GM23338 (cell line): ENCODE results near the gene MAST4. TPM values are rescaled to one million over a fixed set of nuclear protein-coding genes. Genes with fewer than 3 reads are reported as not detected.

Experiments
- ATAC-seq: fragments of 200-7000 bp; cut with Tn5 transposase; 3 replicates; pipeline ENCODE4 v1.9.1; 2020
- DNase-seq: peaks from one replicate; pipeline ENCODE4 v3.0.0-alpha.2; 2015; ENCODE audit warnings: low spot score
- H2AFZ ChIP-seq: fragments of 200-600 bp; sonication (generic); 2 replicates; pipeline ENCODE4 v1.8.0; 2016; ENCODE audit warnings: antibody characterized with exemption, mild to moderate bottlenecking, moderate library complexity
- H3F3A ChIP-seq: fragments of 200-600 bp; sonication (generic); replicated peaks from 2 replicates; pipeline ENCODE4 v1.8.0; 2017; ENCODE audit warnings: antibody characterized with exemption, mixed run types, low read depth
- H3K27ac ChIP-seq: fragments of 200-600 bp; sonication (generic); 2 replicates; pipeline ENCODE4 v1.6.1; 2016; ENCODE audit warnings: low read depth
- H3K27me3 ChIP-seq: fragments of 200-600 bp; sonication (generic); 2 replicates; pipeline ENCODE4 v1.8.0; 2016; ENCODE audit warnings: mild to moderate bottlenecking, mixed run types, moderate library complexity; ENCODE audit not compliant: insufficient read depth
- H3K36me3 ChIP-seq: fragments of 200-600 bp; sonication (generic); 2 replicates; pipeline ENCODE4 v1.8.0; 2016; ENCODE audit warnings: mild to moderate bottlenecking; ENCODE audit not compliant: insufficient read depth
- H3K4me1 ChIP-seq: fragments of 200-600 bp; sonication (generic); 2 replicates; pipeline ENCODE4 v1.8.0; 2016; ENCODE audit warnings: mild to moderate bottlenecking, moderate library complexity; ENCODE audit not compliant: insufficient read depth
- H3K4me2 ChIP-seq: fragments of 200-600 bp; sonication (generic); 2 replicates; pipeline ENCODE4 v1.7.1; 2017; ENCODE audit warnings: mixed run types
- H3K4me3 ChIP-seq: fragments of 200-600 bp; sonication (generic); 2 replicates; pipeline ENCODE4 v1.6.1; 2016; ENCODE audit warnings: mixed run types
- H3K79me2 ChIP-seq: fragments of 200-600 bp; sonication (generic); replicated peaks from 2 replicates; pipeline ENCODE4 v1.8.0; 2017; ENCODE audit warnings: mild to moderate bottlenecking; ENCODE audit not compliant: insufficient read depth
- H3K9me2 ChIP-seq: fragments of 200-600 bp; sonication (generic); 2 replicates; pipeline ENCODE4 v1.8.0; 2017; ENCODE audit not compliant: insufficient read depth
- H4K20me1 ChIP-seq: fragments of 200-600 bp; sonication (generic); replicated peaks from 2 replicates; pipeline ENCODE4 v1.8.0; 2017; ENCODE audit warnings: mild to moderate bottlenecking; ENCODE audit not compliant: insufficient read depth
- H3K27ac Mint-ChIP-seq: 2 replicates; pipeline ENCODE4 v1.8.0; 2020; ENCODE audit warnings: inconsistent platforms, mild to moderate bottlenecking, moderate library complexity, mixed read lengths
- H3K27me3 Mint-ChIP-seq: 3 replicates; pipeline ENCODE4 v1.8.0; 2022; ENCODE audit warnings: low read depth, mild to moderate bottlenecking, moderate library complexity, mixed read lengths, inconsistent platforms; ENCODE audit not compliant: insufficient read depth, poor library complexity
- H3K36me3 Mint-ChIP-seq: 3 replicates; pipeline ENCODE4 v1.8.0; 2021; ENCODE audit warnings: low read depth, mild to moderate bottlenecking, inconsistent platforms, moderate library complexity, mixed read lengths
- H3K4me1 Mint-ChIP-seq: 3 replicates; pipeline ENCODE4 v1.8.0; 2020; ENCODE audit warnings: mild to moderate bottlenecking, inconsistent platforms, mixed read lengths
- H3K4me3 Mint-ChIP-seq: 3 replicates; pipeline ENCODE4 v1.8.0; 2021; ENCODE audit warnings: moderate library complexity, mild to moderate bottlenecking, inconsistent platforms, mixed read lengths
- H3K9me3 Mint-ChIP-seq: 3 replicates; pipeline ENCODE4 v1.8.0; 2020; ENCODE audit warnings: moderate library complexity, mild to moderate bottlenecking, inconsistent platforms, mixed read lengths
- EZH2 ChIP-seq: fragments of 200-600 bp; sonication (generic); IDR thresholded peaks from one replicate; pipeline ENCODE4 v1.8.0; 2017; ENCODE audit warnings: antibody characterized with exemption, mild to moderate bottlenecking, low read depth; ENCODE audit not compliant: unreplicated experiment
- EZH2phosphoT487 ChIP-seq: fragments of 200-600 bp; sonication (generic); IDR thresholded peaks from one replicate; pipeline ENCODE4 v1.8.1; 2018; ENCODE audit warnings: antibody characterized with exemption; ENCODE audit not compliant: unreplicated experiment
- JUNB ChIP-seq: IDR thresholded peaks from one replicate; pipeline ENCODE4 v1.6.1; 2016; ENCODE audit warnings: antibody characterized with exemption; ENCODE audit not compliant: unreplicated experiment
- STAT1 ChIP-seq: IDR thresholded peaks from one replicate; pipeline ENCODE4 v1.6.1; 2016; ENCODE audit warnings: antibody characterized with exemption; ENCODE audit not compliant: unreplicated experiment
- polyA plus RNA-seq: library from polyadenylated mRNA; unstranded; fragments of >200 nt; fragmentation: Nextera tagmentation; extraction: Ambion mirVana; gene quantifications from 2 replicates; pipeline ENCODE4 v1.2.1, GENCODE V29; 2016
- total RNA-seq: library from RNA; depleted of rRNA; stranded (reverse); fragments of >200 nt; shearing (Covaris generic); gene quantifications from 2 replicates; pipeline ENCODE4 v1.2.3, GENCODE V29; 2014
- TF ChIP-seq, protein P1 (sequence below), 2 experiments: fragments of 200-600 bp in 1 of 2; sonication (generic) in 1 of 2; conservative IDR thresholded peaks; 2 replicates each; pipeline versions ENCODE4 v1.5.1 to v1.6.1; 2016 to 2017; ENCODE audit warnings: antibody characterized with exemption in 2 of 2, low read depth in 2 of 2, mild to moderate bottlenecking in 2 of 2, moderate library complexity in 1 of 2
- TF ChIP-seq, protein P2 (sequence below): fragments of 250-450 bp; sonication (Bioruptor Pico); IDR thresholded peaks from 2 replicates; pipeline ENCODE4 v1.5.0; 2020; ENCODE audit warnings: mild to moderate bottlenecking, moderate library complexity

The MAST4 gene
- total and polyA plus RNA-seq, 2 experiments from 2014 or later, result 3.6 to 8.5 TPM

DNA sequence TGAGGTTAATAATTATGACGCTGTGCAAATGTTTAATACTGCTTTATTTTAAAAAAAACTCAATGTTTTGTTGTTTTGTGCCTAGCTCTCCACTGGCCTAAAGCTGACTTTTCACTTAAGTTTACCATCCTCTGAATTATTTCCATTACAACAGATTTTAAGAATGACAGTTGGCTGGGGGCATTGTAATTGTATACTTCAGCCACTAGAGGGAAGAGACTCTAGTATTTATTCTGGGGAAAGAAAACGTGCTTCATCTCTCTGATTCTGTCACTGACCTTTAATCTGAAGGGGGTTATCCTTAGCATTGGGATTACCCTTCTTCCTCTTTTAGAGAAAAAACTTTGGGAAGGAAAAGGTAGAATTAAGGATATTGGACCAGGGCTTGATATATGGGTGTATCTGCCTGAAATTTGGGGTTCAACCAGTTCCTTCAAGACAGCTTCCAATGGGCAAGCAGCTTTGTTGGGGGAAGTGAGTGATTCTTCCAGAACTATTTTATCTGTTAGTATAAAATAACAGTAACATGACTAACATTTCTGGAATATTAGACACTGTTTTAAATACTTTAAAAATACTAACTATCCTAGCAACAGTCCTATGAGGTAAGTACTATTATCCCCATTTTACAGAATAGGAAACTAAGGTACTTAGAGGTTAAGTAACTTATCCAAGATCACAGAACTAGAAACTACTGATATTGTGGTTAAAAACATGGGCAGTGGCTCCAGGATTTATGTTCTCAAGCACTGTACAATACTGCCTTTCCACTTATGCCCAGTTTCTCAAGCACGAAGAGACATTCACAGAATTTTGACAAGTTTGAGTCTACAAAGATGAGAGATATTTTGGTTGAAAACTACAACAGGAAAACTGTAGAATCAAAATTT is 392.0 kb downstream of the MAST4 start:
- Mint-ChIP-seq H3K36me3 (no peaks in the 10 kb centered on the region), H3K9me3 (no peaks in the 10 kb centered on the region), H3K27me3 (no peaks in the 10 kb centered on the region), H3K27ac (no peak overlapping the region), H3K4me3 (no peak overlapping the region), H3K4me1 (peaks cover 35% of the 10 kb centered on the region)
- Histone ChIP-seq H3K79me2 (no peaks in the 10 kb centered on the region), H2AFZ (no peak overlapping the region), H3K9me2 (no peaks in the 10 kb centered on the region), H3K4me2 (no peak overlapping the region), H3K36me3 (no peaks in the 10 kb centered on the region), H4K20me1 (no peaks in the 10 kb centered on the region), H3K4me3 (no peak overlapping the region), H3K27ac (no peak overlapping the region), H3F3A (no peaks in the 10 kb centered on the region), H3K4me1 (peaks cover 9% of the 10 kb centered on the region; the same call in 1 of the 2 replicates), H3K27me3 (no peaks in the 10 kb centered on the region)
- ATAC-seq, result peak; percentile 50; the same call in 2 of the 3 replicates
- TF ChIP-seq, protein P1, sequence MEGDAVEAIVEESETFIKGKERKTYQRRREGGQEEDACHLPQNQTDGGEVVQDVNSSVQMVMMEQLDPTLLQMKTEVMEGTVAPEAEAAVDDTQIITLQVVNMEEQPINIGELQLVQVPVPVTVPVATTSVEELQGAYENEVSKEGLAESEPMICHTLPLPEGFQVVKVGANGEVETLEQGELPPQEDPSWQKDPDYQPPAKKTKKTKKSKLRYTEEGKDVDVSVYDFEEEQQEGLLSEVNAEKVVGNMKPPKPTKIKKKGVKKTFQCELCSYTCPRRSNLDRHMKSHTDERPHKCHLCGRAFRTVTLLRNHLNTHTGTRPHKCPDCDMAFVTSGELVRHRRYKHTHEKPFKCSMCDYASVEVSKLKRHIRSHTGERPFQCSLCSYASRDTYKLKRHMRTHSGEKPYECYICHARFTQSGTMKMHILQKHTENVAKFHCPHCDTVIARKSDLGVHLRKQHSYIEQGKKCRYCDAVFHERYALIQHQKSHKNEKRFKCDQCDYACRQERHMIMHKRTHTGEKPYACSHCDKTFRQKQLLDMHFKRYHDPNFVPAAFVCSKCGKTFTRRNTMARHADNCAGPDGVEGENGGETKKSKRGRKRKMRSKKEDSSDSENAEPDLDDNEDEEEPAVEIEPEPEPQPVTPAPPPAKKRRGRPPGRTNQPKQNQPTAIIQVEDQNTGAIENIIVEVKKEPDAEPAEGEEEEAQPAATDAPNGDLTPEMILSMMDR (conservative IDR thresholded peaks at IDR 0.05; ENCODE audit: low read depth in 2 of 2), result peak; percentile 50 to 89
- no peak for TF ChIP-seq EZH2
- peak; percentile 73 for DNase-seq

- no peak overlapping the region for H3K27ac Mint-ChIP-seq
- no peak for TF ChIP-seq STAT1
- TF ChIP-seq, protein P2, sequence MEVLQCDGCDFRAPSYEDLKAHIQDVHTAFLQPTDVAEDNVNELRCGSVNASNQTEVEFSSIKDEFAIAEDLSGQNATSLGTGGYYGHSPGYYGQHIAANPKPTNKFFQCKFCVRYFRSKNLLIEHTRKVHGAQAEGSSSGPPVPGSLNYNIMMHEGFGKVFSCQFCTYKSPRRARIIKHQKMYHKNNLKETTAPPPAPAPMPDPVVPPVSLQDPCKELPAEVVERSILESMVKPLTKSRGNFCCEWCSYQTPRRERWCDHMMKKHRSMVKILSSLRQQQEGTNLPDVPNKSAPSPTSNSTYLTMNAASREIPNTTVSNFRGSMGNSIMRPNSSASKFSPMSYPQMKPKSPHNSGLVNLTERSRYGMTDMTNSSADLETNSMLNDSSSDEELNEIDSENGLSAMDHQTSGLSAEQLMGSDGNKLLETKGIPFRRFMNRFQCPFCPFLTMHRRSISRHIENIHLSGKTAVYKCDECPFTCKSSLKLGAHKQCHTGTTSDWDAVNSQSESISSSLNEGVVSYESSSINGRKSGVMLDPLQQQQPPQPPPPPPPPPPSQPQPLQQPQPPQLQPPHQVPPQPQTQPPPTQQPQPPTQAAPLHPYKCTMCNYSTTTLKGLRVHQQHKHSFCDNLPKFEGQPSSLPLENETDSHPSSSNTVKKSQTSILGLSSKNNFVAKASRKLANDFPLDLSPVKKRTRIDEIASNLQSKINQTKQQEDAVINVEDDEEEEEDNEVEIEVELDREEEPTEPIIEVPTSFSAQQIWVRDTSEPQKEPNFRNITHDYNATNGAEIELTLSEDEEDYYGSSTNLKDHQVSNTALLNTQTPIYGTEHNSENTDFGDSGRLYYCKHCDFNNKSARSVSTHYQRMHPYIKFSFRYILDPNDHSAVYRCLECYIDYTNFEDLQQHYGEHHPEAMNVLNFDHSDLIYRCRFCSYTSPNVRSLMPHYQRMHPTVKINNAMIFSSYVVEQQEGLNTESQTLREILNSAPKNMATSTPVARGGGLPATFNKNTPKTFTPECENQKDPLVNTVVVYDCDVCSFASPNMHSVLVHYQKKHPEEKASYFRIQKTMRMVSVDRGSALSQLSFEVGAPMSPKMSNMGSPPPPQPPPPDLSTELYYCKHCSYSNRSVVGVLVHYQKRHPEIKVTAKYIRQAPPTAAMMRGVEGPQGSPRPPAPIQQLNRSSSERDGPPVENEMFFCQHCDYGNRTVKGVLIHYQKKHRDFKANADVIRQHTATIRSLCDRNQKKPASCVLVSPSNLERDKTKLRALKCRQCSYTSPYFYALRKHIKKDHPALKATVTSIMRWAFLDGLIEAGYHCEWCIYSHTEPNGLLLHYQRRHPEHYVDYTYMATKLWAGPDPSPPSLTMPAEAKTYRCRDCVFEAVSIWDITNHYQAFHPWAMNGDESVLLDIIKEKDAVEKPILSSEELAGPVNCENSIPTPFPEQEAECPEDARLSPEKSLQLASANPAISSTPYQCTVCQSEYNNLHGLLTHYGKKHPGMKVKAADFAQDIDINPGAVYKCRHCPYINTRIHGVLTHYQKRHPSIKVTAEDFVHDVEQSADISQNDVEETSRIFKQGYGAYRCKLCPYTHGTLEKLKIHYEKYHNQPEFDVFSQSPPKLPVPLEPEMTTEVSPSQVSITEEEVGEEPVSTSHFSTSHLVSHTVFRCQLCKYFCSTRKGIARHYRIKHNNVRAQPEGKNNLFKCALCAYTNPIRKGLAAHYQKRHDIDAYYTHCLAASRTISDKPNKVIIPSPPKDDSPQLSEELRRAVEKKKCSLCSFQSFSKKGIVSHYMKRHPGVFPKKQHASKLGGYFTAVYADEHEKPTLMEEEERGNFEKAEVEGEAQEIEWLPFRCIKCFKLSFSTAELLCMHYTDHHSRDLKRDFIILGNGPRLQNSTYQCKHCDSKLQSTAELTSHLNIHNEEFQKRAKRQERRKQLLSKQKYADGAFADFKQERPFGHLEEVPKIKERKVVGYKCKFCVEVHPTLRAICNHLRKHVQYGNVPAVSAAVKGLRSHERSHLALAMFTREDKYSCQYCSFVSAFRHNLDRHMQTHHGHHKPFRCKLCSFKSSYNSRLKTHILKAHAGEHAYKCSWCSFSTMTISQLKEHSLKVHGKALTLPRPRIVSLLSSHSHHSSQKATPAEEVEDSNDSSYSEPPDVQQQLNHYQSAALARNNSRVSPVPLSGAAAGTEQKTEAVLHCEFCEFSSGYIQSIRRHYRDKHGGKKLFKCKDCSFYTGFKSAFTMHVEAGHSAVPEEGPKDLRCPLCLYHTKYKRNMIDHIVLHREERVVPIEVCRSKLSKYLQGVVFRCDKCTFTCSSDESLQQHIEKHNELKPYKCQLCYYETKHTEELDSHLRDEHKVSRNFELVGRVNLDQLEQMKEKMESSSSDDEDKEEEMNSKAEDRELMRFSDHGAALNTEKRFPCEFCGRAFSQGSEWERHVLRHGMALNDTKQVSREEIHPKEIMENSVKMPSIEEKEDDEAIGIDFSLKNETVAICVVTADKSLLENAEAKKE, result no peak
- no peak for TF ChIP-seq EZH2phosphoT487
- no peak for TF ChIP-seq JUNB
- TF ChIP-seq, protein P1 (conservative IDR thresholded peaks at IDR 0.05; ENCODE audit: low read depth in 2 of 2), result no peak
Observed at GRCh38 chr5:66989286-66989685, 393.1 kb downstream of the MAST4 start.

More at GRCh38 chr5:66989286-66989685, 393.1 kb downstream of the MAST4 start:
- Histone ChIP-seq H3K27ac (no peak overlapping the region), H3K4me2 (no peak overlapping the region), H3K36me3 (no peaks in the 10 kb centered on the region), H3K79me2 (no peaks in the 10 kb centered on the region), H3K4me1 (peaks cover 4% of the 10 kb centered on the region; the same call in 1 of the 2 replicates), H3F3A (no peaks in the 10 kb centered on the region), H2AFZ (no peak overlapping the region), H3K27me3 (no peaks in the 10 kb centered on the region), H3K4me3 (no peak overlapping the region), H4K20me1 (no peaks in the 10 kb centered on the region), H3K9me2 (no peaks in the 10 kb centered on the region)
- Mint-ChIP-seq H3K4me3 (no peak overlapping the region), H3K27me3 (no peaks in the 10 kb centered on the region), H3K36me3 (no peaks in the 10 kb centered on the region), H3K4me1 (peaks cover 24% of the 10 kb centered on the region), H3K9me3 (no peaks in the 10 kb centered on the region)
- ATAC-seq, result peak; percentile 76
- peak; percentile 47 for DNase-seq
